Immature natural killer cell (primary cell): Measurements from ENCODE around the gene FOXK1. TPM values are rescaled to one million over a fixed set of nuclear protein-coding genes. Genes with fewer than 3 reads are reported as not detected.

Experiments used
- DNase-seq, 3 donors: peaks; one replicate each; pipeline ENCODE4 v3.0.0; 2022; ENCODE audit warnings: mixed read lengths in 1 of 3
- H3K27ac Mint-ChIP-seq, 6 donors: one replicate each; pipeline ENCODE4 v1.8.0; 2020; ENCODE audit warnings: mixed read lengths in 6 of 6, mild to moderate bottlenecking in 5 of 6, inconsistent platforms in 4 of 6, moderate library complexity in 3 of 6
- H3K27me3 Mint-ChIP-seq, 3 donors: one replicate each; pipeline ENCODE4 v1.8.0; 2020 to 2021; ENCODE audit warnings: low read depth in 3 of 3, mild to moderate bottlenecking in 3 of 3, mixed read lengths in 3 of 3, moderate library complexity in 3 of 3, inconsistent platforms in 1 of 3
- H3K36me3 Mint-ChIP-seq, 3 donors: one replicate each; pipeline ENCODE4 v1.8.0; 2020; ENCODE audit warnings: mixed read lengths in 3 of 3, inconsistent platforms in 2 of 3, mild to moderate bottlenecking in 2 of 3
- H3K4me1 Mint-ChIP-seq, 2 donors: one replicate each; pipeline ENCODE4 v1.8.0; 2020; ENCODE audit warnings: inconsistent platforms in 2 of 2, mild to moderate bottlenecking in 2 of 2, mixed read lengths in 2 of 2, moderate library complexity in 1 of 2
- H3K4me3 Mint-ChIP-seq, 5 donors: one replicate each; pipeline ENCODE4 v1.8.0; 2020; ENCODE audit warnings: mild to moderate bottlenecking in 5 of 5, mixed read lengths in 5 of 5, inconsistent platforms in 3 of 5, moderate library complexity in 3 of 5
- H3K9me3 Mint-ChIP-seq, 6 donors: one replicate each; pipeline ENCODE4 v1.8.0; 2020; ENCODE audit warnings: mild to moderate bottlenecking in 6 of 6, mixed read lengths in 6 of 6, inconsistent platforms in 4 of 6, moderate library complexity in 3 of 6
- polyA plus RNA-seq, 3 donors: library from polyadenylated mRNA; unstranded; fragments of 300-500 nt; fragmentation: Illumina TruSeq; gene quantifications; one replicate each; pipeline ENCODE4 v1.2.3, GENCODE V29; 2021

The FOXK1 gene
- polyA plus RNA-seq, 3 donors from 2014 or later, result 1.1 to 3.4 (median 1.5) TPM

DNA sequence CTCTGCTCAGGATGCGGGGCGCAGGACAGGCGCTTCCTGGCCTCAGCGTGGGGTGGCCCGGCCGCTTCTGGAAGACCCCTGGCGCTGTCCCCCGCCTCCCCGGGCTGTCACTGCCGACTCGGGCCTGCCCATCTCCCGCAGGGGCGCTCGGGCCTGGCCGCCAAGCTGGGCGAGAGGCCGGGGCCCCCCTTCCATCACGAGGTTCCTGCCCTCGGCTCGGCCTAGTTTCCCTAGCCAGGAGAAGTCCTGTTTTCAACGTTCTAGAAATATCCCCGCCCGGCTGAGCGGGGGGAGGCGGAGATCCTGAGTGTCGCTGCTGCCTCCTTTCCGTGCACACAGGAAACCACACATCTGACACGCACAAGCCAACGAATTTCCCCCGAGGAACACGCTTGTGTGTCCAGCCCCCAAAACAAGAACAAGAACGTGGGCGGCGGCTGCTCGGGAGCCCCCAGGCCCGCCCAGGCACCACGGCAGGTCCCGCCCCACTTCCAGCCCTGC, 127.0 kb downstream of the FOXK1 start:
- Mint-ChIP-seq H3K27ac (peak overlapping the region in 4 of 6 donors; percentile 16 to 82 (median 68)), H3K36me3 (no peaks in the 10 kb centered on the region), H3K4me1 (peaks cover 9 to 11% of the 10 kb centered on the region in 2 donors), H3K4me3 (peak overlapping the region; percentile 75 to 87 (median 82)), H3K27me3 (peaks cover 2 to 10% (median 5%) of the 10 kb centered on the region in 3 donors), H3K9me3 (peaks cover 0 to 3% (median 0%) of the 10 kb centered on the region in 6 donors)
- peak; percentile 38 to 49 (median 46) for DNase-seq

DNA sequence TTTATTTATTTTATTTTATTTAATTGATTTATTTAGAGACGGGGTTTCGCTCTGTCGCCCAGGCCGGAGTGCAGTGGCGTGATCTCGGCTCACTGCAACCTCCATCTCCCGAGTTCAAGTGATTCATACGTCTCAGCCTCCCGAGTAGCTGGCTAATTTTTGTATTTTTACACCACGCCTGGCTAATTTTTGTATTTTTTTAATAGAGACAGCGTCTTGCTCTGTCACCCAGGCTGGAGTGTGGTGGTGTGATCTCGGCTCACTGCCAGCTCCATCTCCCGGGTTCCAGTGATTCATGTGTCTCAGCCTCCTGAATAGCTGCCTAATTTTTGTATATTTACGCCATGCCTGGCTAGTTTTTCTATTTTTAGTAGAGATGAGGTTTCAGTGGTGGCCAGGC, 127.6 kb downstream of the FOXK1 start:
- Mint-ChIP-seq H3K4me3 (peak overlapping the region; percentile 55 to 87 (median 68)), H3K4me1 (peaks cover 9 to 17% of the 10 kb centered on the region in 2 donors), H3K27ac (peak overlapping the region in 2 of 6 donors; percentile 32 to 66), H3K27me3 (peaks cover 2 to 10% (median 5%) of the 10 kb centered on the region in 3 donors), H3K36me3 (no peaks in the 10 kb centered on the region), H3K9me3 (peaks cover 0 to 3% (median 0%) of the 10 kb centered on the region in 6 donors)
- no peak for DNase-seq

DNA sequence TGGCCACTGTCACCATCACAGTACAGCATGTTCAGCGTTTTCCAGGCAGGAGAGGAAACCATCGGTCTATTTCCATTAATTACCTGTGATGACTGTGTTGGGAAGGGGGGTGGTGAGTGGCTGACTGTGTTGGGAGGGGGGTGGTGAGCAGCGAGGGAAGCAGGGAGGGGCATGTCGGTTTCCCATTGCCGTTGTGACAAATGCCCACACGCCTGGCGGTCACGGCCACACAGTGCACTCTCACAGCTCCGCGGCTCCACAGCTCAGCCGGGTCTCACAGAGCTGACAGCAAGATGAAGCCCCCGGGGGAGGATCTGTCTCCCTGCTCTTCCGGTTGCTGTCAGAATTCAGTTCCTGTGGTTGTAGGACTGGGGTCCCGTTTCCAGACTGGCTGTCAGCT, 132.3 kb downstream of the FOXK1 start:
- no peak for DNase-seq
- Mint-ChIP-seq H3K36me3 (no peaks in the 10 kb centered on the region), H3K4me3 (peak overlapping the region in 2 of 5 donors; percentile 5 to 57), H3K9me3 (peaks cover 0 to 3% (median 0%) of the 10 kb centered on the region in 6 donors), H3K27me3 (peaks cover 0 to 4% (median 2%) of the 10 kb centered on the region in 3 donors), H3K27ac (no peak overlapping the region), H3K4me1 (peaks cover 4 to 14% of the 10 kb centered on the region in 2 donors)

DNA sequence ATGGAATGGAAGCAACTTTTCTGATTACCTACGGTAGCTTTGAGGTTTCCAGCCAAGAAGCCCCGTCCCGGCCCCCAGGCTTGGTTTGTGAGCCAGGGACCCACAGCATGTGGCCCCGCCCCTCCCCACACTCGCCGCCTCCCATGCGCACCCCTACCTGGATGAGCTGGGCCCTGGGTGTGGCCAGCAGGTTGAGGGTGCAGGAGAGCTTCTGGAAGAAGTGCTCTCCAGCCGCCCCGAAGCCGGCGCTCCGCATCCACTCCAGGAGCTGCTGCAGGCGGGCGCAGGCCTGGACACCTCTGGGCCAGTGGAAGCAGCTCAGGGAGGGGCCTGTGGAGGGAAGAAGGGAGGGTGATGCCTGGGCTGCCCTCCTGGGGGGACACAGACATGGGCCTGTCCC, 133.0 kb downstream of the FOXK1 start:
- H3K36me3 Mint-ChIP-seq, result no peaks in the 10 kb centered on the region
- peaks cover 0 to 2% (median 2%) of the 10 kb centered on the region in 3 donors for H3K27me3 Mint-ChIP-seq
- H3K4me1 Mint-ChIP-seq, result peaks cover 2 to 10% of the 10 kb centered on the region in 2 donors
- no peak overlapping the region for H3K27ac Mint-ChIP-seq
- no peak for DNase-seq
- no peak overlapping the region for H3K4me3 Mint-ChIP-seq
- peaks cover 0 to 3% (median 0%) of the 10 kb centered on the region in 6 donors for H3K9me3 Mint-ChIP-seq

DNA sequence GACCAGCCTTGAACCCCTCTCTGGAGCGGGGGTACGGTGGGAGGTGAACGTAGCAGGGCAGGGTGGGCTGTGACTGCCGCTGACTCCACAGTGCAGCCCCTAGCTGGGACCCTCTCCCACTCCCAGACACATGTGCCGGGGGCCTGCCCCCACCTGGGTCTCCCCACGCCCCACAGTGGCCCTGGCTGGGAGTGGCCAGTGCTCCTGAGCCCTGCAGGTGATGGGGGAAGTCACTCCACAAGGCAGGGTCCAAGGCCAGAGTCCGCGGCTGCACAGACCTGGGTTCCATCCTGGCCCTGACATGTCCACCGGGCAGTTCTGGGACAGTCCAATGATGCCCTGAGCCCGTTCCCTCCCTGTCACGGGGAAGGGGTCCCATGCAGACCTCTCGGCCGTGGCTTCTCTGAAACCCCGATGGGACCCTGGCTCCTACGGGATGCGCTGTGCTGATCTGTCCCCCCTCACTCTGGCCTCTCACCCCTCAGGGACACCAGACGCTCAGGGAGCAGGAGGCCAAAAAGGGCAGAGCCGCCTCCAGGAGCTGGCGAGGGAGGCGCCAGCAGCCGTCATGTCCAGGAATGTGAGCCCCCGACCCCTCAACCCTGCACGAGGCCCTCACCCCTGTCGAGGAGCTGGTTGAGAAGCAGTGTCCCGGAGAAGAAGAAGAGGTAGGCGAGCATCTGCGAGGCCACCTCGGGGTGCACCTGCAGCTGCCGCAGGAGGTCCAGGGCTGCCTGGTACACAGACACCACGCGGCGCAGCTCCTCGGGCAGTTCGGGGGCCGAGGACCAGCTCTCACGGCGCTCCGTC, 133.7 kb downstream of the FOXK1 start:
- Mint-ChIP-seq H3K36me3 (no peaks in the 10 kb centered on the region), H3K4me3 (no peak overlapping the region), H3K27me3 (peaks cover 0 to 2% (median 2%) of the 10 kb centered on the region in 3 donors), H3K27ac (no peak overlapping the region), H3K4me1 (peaks cover 0 to 10% of the 10 kb centered on the region in 2 donors), H3K9me3 (peaks cover 0 to 3% (median 0%) of the 10 kb centered on the region in 6 donors)
- DNase-seq, result no peak

DNA sequence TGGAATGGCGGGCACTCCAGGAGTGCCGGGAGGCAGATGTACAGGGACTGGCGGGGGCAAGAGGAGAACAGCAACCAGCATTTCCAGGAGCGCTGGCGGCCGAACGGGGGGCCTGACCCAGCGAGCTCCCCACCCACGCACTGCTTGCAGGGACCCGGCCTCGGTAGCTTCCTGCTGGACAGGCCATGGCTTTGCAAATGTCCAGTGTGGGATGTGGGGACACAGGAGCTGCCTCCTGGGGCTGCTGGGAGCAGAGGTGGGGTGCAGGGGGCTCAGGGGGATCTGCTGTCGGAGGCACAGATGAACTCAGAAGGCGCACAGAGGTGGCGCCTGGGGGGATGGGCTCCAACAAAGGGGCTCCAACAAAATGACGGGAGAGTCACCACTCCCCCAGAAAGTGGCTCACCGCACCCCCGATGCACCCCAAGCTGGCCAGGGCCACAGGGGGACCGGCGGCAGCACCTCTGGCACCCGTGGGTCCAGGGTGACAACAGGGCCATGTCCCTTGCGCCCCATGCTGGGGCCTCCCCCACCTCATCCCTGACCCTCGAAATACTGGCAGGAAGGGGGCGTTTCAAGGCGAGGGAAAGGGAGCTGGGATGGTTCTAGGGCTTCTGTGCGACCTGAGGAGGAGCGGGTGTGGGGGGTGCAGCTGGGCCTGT, 134.5 kb downstream of the FOXK1 start:
- Mint-ChIP-seq H3K36me3 (no peaks in the 10 kb centered on the region), H3K27ac (no peak overlapping the region), H3K4me3 (no peak overlapping the region), H3K27me3 (peaks cover 0 to 2% (median 2%) of the 10 kb centered on the region in 3 donors), H3K4me1 (peaks cover 0 to 10% of the 10 kb centered on the region in 2 donors), H3K9me3 (peaks cover 0 to 3% (median 0%) of the 10 kb centered on the region in 6 donors)
- DNase-seq, result no peak

DNA sequence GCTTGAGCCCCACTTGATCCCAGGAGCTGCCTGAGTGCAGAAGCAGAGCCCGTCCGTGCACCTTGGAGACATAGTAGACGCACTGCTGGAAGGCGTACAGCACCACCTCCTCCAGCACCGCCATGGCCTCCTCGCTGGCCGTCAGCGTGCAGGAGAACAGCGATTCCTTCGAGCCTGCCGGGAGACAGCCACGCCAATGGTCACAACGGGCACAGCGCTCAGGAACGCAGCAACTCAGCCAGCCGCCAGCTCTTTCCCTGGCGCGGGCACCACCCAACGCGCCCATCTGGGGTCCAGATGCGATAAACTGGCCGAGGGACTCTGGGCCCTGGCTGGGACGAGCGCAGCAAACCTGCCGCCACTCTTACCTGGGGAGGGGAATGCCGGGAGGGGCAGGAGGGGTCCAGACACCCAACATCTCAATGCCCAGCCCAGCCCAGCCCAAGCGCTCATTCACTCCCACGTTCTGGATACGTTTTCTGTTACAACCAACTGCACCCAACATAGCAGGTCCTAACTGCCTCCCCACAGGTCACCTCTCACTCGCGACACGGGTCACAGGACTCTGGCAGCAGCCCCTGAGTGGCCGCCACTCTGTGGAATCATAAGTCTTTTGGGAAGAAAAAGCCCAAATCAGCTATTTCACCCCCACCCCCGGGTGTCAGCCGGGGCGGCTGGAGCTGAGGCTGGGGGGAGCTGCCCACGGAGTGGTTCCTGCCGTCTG, 135.2 kb downstream of the FOXK1 start:
- Mint-ChIP-seq H3K27ac (no peak overlapping the region), H3K36me3 (no peaks in the 10 kb centered on the region), H3K9me3 (peaks cover 0 to 3% (median 0%) of the 10 kb centered on the region in 6 donors), H3K27me3 (peaks cover 0 to 2% (median 2%) of the 10 kb centered on the region in 3 donors), H3K4me1 (peaks cover 0 to 10% of the 10 kb centered on the region in 2 donors), H3K4me3 (no peak overlapping the region)
- no peak for DNase-seq

DNA sequence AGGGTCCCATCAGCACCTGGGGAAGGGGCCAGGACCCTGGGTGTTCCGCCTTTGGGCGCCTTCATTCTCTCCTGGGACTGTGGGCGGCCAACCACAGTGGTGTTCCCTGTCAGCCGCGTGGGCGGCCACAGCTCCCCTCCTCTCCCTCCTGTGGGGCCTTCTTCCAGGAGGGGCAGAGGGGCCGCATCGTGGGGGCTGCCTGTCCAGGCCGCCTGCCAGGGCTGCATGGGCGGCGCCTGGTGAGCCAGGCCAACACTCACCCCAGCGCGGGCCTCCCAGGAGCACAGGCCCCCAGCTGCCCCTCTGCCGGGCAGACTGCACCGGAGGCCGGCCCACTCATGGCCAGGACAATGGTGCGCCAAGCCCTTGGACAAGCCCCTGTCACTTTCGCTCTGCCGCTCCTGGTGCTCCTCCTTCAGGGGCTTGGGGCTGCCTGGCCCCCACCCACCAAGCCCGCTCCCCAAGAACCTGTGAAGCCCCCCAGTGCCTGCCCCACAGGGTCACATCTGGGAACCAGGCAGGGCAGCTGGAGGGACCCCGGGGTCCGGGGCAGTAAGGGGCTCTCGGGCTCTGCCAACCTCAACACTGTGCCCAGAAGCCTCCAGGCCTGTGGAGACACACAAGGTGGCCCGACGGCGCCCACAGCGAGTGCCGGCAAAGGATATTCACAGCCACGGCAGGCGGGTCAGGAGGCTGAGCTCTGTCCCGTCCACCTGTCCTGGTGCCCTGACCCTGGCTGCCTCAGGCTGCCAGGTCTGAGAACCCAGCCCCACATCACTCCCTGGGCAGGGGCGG, 136.1 kb downstream of the FOXK1 start:
- no peak for DNase-seq
- Mint-ChIP-seq H3K27ac (no peak overlapping the region), H3K9me3 (no peaks in the 10 kb centered on the region), H3K4me3 (no peak overlapping the region), H3K36me3 (no peaks in the 10 kb centered on the region), H3K27me3 (peaks cover 0 to 2% (median 2%) of the 10 kb centered on the region in 3 donors), H3K4me1 (peaks cover 0 to 10% of the 10 kb centered on the region in 2 donors)

DNA sequence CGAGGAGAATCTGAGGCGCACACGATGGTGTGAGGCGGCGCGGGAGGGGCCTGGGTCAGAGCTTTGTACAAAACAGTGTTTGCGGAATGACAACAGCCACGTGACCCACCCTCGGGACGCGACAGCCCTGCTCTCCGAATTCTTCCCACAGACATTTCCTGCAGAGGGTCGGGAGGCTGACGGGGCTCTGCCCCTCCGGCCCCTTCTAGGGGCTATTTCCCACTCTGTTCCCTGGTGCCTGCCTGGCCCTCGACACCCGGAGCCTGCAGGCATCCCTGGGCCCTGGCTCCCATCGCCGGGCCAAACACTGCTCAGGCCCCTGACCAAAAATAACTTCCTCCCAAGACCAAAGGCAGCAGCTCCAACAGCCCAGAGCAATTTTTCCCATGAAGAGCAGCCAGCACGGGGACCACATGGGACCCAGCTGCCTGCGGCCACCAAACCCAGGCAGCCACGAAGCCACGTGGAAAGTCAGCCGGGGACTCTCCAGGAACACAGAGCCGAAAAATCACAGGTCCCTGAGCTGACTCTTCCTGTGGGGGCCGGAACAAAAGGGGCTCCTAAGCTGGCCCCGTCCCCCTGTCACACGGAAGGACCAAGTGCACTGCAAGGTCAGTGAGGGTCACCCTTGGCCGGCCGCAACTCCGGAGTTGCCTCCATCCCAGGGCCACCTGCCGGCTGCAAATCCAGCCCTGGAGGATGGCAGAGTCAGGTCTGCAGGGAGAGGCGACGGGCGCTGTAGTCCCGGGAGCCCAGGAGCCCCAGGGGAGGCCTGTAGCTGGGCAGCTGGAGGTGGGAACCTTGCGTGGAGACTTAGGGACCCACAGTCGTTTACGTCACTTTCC, 137.7 kb downstream of the FOXK1 start:
- Mint-ChIP-seq H3K9me3 (no peaks in the 10 kb centered on the region), H3K27me3 (peaks cover 0 to 1% (median 0%) of the 10 kb centered on the region in 3 donors)

DNA sequence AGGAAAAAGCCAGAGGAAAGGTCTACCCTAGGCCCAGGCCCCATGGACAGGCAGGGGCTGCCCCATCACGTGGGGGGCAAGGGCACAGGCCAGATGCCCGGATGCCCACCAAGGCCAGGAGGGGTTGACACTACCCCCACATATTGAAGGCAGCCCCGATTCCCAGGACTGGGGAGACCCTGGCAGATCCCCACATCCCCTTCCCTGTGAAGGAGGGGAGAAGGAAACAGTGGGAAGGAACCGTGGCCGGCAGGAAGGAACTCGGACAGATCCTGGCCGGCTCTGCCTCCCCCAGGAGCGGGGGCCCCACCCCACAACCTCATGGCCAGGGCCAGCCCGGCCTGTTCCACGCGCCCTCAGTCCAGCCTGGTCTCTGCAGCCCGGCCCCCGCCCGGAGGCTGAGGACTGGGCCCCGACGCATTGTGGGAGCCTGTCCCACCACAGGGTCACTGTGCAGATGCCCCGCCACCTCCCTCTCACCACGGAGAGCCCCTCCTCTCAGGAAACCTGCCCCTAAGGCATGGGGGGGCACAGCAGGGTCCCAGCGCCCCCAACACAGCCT, 138.4 kb downstream of the FOXK1 start:
- H3K27me3 Mint-ChIP-seq, result peaks cover 0 to 3% (median 2%) of the 10 kb centered on the region in 3 donors
- no peaks in the 10 kb centered on the region for H3K9me3 Mint-ChIP-seq
- DNase-seq, result no peak
- no peaks in the 10 kb centered on the region for H3K36me3 Mint-ChIP-seq
- no peaks in the 10 kb centered on the region for H3K4me1 Mint-ChIP-seq
- H3K27ac Mint-ChIP-seq, result no peak overlapping the region
- H3K4me3 Mint-ChIP-seq, result no peak overlapping the region

More for the DNA sequence above, 137.7 kb downstream of the FOXK1 start:
- H3K27ac Mint-ChIP-seq, result no peak overlapping the region
- peaks cover 0 to 1% of the 10 kb centered on the region in 2 donors for H3K4me1 Mint-ChIP-seq
- no peak for DNase-seq
- H3K36me3 Mint-ChIP-seq, result no peaks in the 10 kb centered on the region
- no peak overlapping the region for H3K4me3 Mint-ChIP-seq
